Inflammatory macrophage treated with lipopolysaccharide for 1 hour (primary cell): ENCODE measurements around the gene ZNF586.

Experiments
- DNase-seq, 2 donors: peaks; one replicate each; pipeline ENCODE4 v3.0.0-alpha.2; 2020 to 2022

The ZNF586 gene

DNA sequence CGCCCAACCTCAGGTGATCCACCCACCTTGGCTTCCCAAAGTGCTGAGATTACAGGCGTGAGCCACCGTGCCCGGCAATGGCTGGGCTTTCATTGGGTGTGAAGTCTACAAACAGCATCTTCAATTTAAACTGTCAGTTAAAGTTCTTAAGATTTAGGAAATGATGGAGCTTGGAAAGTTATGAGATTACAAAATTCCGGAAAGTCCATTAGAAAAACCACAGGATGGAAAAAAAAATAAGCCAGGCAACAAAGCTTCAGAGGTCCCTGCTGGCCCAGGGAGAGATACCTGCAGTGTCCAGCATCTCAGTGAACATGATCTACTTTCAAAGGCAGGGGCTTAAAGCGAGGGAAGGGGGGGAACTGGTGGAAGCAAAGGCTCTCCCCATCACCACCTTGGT is 56.0 kb downstream of the ZNF586 start:
- peak; percentile 36 to 71 for DNase-seq

DNA sequence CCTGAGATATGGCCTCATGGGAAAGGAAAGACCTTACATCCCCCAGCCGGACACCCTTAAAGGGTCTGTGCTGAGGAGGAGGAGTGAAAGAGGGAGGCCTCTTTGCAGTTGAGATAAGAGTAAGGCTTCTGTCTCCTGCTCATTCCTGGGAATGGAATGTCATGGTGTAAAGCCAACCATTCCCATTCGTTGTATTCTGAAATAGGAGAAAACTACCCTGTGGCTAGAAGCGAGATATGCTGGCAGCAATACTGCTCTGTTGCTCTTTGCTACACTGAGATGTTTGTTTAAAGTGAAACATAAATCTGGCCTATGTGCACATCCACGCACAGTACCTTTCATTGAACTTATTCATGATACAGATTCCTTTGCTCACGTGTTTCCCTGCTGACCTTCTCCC is 59.8 kb downstream of the ZNF586 start:
- DNase-seq = no peak

DNA sequence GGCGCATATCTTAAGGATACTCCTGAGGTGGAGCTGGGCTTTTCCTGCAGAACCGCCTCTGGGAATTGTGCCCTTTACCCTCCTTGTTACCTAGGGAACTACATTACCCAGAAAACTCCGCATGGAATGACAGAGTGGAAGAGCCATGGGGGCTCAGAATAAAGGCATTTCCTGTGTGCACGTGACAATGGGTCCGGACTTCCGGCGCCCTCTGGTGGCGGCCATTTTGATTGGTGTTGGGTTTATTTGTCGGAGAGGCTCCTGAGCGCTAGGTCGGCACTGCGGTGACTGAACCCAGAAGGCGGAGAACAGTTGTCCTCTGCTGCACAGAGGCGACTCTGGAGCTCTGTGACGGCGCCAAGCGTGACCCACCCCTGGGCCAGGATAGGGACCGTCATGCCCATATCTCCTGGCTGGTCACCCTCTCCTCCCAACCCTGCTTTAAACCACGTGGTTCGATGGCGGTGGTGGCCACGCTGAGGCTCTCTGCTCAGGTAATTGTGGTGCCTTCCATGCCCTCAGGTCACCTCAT is 60.7 kb downstream of the ZNF586 start, which contains the start of gene ZNF587B:
TSS of gene ZNF587B (plus strand) at position 229 of the 532 bp plus-strand sequence. CDS start at position 459, 230 bp downstream.
- DNase-seq = peak in 1 of 2 donors; percentile 34
